ENCODE results near the gene CPN1. TPM values are rescaled to one million over a fixed set of nuclear protein-coding genes. Genes with fewer than 3 reads are reported as not detected.

The CPN1 gene
- total and polyA plus RNA-seq, 9 of the 15 experiments (the other 6 are each of a cell fraction or from before 2014, with no cell fraction given): 0.15 to 0.17 TPM; not detected in 7

DNA sequence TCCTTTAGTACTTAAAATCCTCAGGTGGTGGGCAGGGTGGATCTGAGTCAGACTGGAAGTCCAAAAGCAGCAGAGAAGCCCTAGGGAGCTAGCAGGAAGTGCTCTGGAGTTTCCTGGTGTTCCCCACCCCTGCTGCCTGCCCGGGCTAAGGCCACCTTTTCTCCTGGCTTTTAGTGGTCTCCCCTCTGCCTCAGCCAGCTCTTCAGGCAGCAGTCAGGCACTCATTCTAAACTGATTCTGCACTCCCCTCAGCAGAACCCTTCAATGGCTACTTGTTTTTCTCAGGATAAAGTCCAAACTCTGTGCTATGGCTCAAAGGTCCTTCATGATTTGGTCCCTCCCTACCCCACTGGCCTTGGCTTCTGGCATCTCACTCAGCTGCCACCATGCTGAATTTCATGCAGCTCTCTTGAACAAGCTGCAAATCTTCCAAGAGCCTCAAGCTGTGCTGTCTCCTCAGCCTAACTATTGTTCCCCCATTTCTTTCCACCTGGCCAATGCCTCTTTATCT lies 43.1 kb downstream of the CPN1 start:
- POLR2A ChIA-PET: no interaction called here
- Histone ChIP-seq H3K4me1 (replicated peaks in 1 of 2; ENCODE audit: control insufficient read depth in 2 of 2, insufficient read depth in 2 of 2, low read length in 2 of 2) (no peaks in the 10 kb centered on the region; a peak in 1 of 5 replicates), H3K9ac (ENCODE audit: insufficient read depth in 1 of 2, low read depth in 2 of 2, low read length in 2 of 2) (no peak overlapping the region)

GRCh38 chr10:100037758-100038315 lies 43.8 kb downstream of the CPN1 start:
- Histone ChIP-seq H3K36me3 (ENCODE audit: control insufficient read depth, insufficient read depth, low read length) (no peaks in the 10 kb centered on the region), H3K27me3 (ENCODE audit: control insufficient read depth in 2 of 2, insufficient read depth in 2 of 2, low read length in 2 of 2) (peaks cover 0 to 6% of the 10 kb centered on the region in 2 experiments; a peak in 2 of 5 replicates), H3K4me2 (ENCODE audit: insufficient read depth, low read length) (no peak overlapping the region), H3K79me2 (ENCODE audit: control insufficient read depth, insufficient read depth, low read length) (no peaks in the 10 kb centered on the region), H3K9ac (ENCODE audit: insufficient read depth in 1 of 2, low read depth in 2 of 2, low read length in 2 of 2) (no peak overlapping the region), H3K9me1 (ENCODE audit: control insufficient read depth, insufficient read depth, low read length) (no peaks in the 10 kb centered on the region), H4K20me1 (replicated peaks; ENCODE audit: control insufficient read depth, insufficient read depth, low read length) (no peaks in the 10 kb centered on the region), H3K4me1 (replicated peaks in 1 of 2; ENCODE audit: control insufficient read depth in 2 of 2, insufficient read depth in 2 of 2, low read length in 2 of 2) (no peaks in the 10 kb centered on the region; a peak in 1 of 5 replicates), H3K4me3 (no peak overlapping the region), H2AFZ (ENCODE audit: low read depth, low read length) (no peak overlapping the region), H3K27ac (ENCODE audit: extremely low read depth, low read depth, low read length) (no peak overlapping the region), H3K9me3 (replicated peaks; ENCODE audit: control insufficient read depth, insufficient read depth, low read depth, low read length) (peaks cover 2% of the 10 kb centered on the region; the same call in 1 of the 2 replicates)
- DNase-seq (ENCODE audit: extremely low read depth in 1 of 4, low spot score in 3 of 4) (no peak), FAIRE-seq (no peak), ATAC-seq (no peak)
- 3% methylated on average over 4 of the region's 5 CpGs for WGBS (ENCODE audit: insufficient coverage, low coverage, missing lambda C conversion rate)
- intact Hi-C loops (cut with micrococcal nuclease): no loop called here
- ChIA-PET CTCF (ENCODE audit: low intra/inter-chr PET ratio) (interaction anchor here (0.6 to 0.7 kb wide), 2 partner anchors 191 to 652 kb away, joined by 3 to 4 read pairs; no protein-coding TSS in a partner anchor), POLR2A (interaction anchor here (0.9 kb wide), 1 partner anchor 16 kb away, joined by 3 read pairs; no protein-coding TSS in a partner anchor)
- no TSS peak for BruUV-seq (replicated peaks)
- no peak for TF ChIP-seq ZNF143 (CRISPR knock-in tag; IDR thresholded peaks at IDR 0.05)
- no peak for TF ChIP-seq BRD9 (IDR thresholded peaks at IDR 0.05; ENCODE audit: low read depth, partially characterized antibody)
- TF ChIP-seq SIN3A (IDR thresholded peaks at IDR 0.05; ENCODE audit: borderline replicate concordance in 2 of 2, control insufficient read depth in 1 of 2, low read depth in 2 of 2, low read length in 2 of 2): no peak
- TF ChIP-seq GTF2E2 (tag; IDR thresholded peaks at IDR 0.05): no peak
- TF ChIP-seq PHF21A (IDR thresholded peaks at IDR 0.05; ENCODE audit: borderline replicate concordance, low read depth): no peak
- TF ChIP-seq NFXL1 (CRISPR knock-in tag; IDR thresholded peaks at IDR 0.05): no peak
- in situ Hi-C loops (cut with MboI): no loop called here

More for the DNA sequence above, 43.1 kb downstream of the CPN1 start:
- H3K4me3 ChIP-seq: no peak overlapping the region
- intact Hi-C loops (cut with micrococcal nuclease) (no loop called here), in situ Hi-C loops (cut with MboI) (no loop called here)
- no peaks in the 10 kb centered on the region for H3K36me3 ChIP-seq (ENCODE audit: control insufficient read depth, insufficient read depth, low read length)
- CTCF ChIA-PET (ENCODE audit: low intra/inter-chr PET ratio): interaction anchor here (0.7 kb wide), 1 partner anchor 651 kb away, joined by 4 read pairs; no protein-coding TSS in a partner anchor
- no TSS peak for BruUV-seq (replicated peaks)
- H3K9me1 ChIP-seq (ENCODE audit: control insufficient read depth, insufficient read depth, low read length): no peaks in the 10 kb centered on the region
- no peak for FAIRE-seq
- 0% methylated on average over 1 of the region's 1 CpG for WGBS (ENCODE audit: insufficient coverage, low coverage, missing lambda C conversion rate)
- TF ChIP-seq LCOR (CRISPR knock-in tag; IDR thresholded peaks at IDR 0.05) (no peak), MTF1 (CRISPR knock-in tag; IDR thresholded peaks at IDR 0.05; ENCODE audit: borderline replicate concordance) (no peak), TAF7 (tag; IDR thresholded peaks at IDR 0.05) (no peak), SREBF1 (IDR thresholded peaks at IDR 0.05; ENCODE audit: borderline replicate concordance, low read depth, low read length) (no peak), ZNF224 (CRISPR knock-in tag; IDR thresholded peaks at IDR 0.05) (no peak), MECOM (CRISPR knock-in tag; IDR thresholded peaks at IDR 0.05) (no peak), PHB (CRISPR knock-in tag; IDR thresholded peaks at IDR 0.05) (no peak), YBX1 (IDR thresholded peaks at IDR 0.05) (no peak), ERF (CRISPR knock-in tag; IDR thresholded peaks at IDR 0.05) (no peak), NFIX (CRISPR knock-in tag; IDR thresholded peaks at IDR 0.05; ENCODE audit: low read depth) (no peak), IRF2 (CRISPR knock-in tag; IDR thresholded peaks at IDR 0.05) (no peak)
- no peak for ATAC-seq
- no peak overlapping the region for H3K4me2 ChIP-seq (ENCODE audit: insufficient read depth, low read length)
- no peaks in the 10 kb centered on the region for H3K9me3 ChIP-seq (replicated peaks; ENCODE audit: control insufficient read depth, insufficient read depth, low read depth, low read length)
- H3K79me2 ChIP-seq (ENCODE audit: control insufficient read depth, insufficient read depth, low read length): no peaks in the 10 kb centered on the region
- no peaks in the 10 kb centered on the region for H4K20me1 ChIP-seq (replicated peaks; ENCODE audit: control insufficient read depth, insufficient read depth, low read length)
- H3K27me3 ChIP-seq (ENCODE audit: control insufficient read depth in 2 of 2, insufficient read depth in 2 of 2, low read length in 2 of 2): peaks cover 0 to 6% of the 10 kb centered on the region in 2 experiments; a peak in 2 of 5 replicates
- H3K27ac ChIP-seq (ENCODE audit: extremely low read depth, low read depth, low read length): no peak overlapping the region
- no peak overlapping the region for H2AFZ ChIP-seq (ENCODE audit: low read depth, low read length)
- no peak for DNase-seq (ENCODE audit: extremely low read depth in 1 of 4, low spot score in 3 of 4)

All from K562 (cell line).